HAP-1 (cell line): ENCODE results near the gene THRB.

Experiments used
- DNase-seq, 2 experiments: peaks; one replicate each; pipeline ENCODE4 v3.0.0-alpha.2; 2016 to 2020; ENCODE audit warnings: low spot score in 2 of 2
- H3K27me3 ChIP-seq: fragments of 250-450 bp; sonication (Bioruptor Pico); 2 replicates; pipeline ENCODE4 v1.5.1; 2020; ENCODE audit warnings: low read depth, mild to moderate bottlenecking, moderate library complexity
- H3K36me3 ChIP-seq: fragments of 250-450 bp; sonication (Bioruptor Pico); replicated peaks from 2 replicates; pipeline ENCODE4 v1.5.1; 2020; ENCODE audit warnings: mild to moderate bottlenecking
- H3K4me1 ChIP-seq: fragments of 250-450 bp; sonication (Bioruptor Pico); 2 replicates; pipeline ENCODE4 v1.5.1; 2020; ENCODE audit warnings: mild to moderate bottlenecking
- H3K4me3 ChIP-seq: fragments of 250-450 bp; sonication (Bioruptor Pico); 2 replicates; pipeline ENCODE4 v1.5.1; 2020; ENCODE audit warnings: mild to moderate bottlenecking, moderate library complexity
- H3K9me3 ChIP-seq: fragments of 250-450 bp; sonication (Bioruptor Pico); 2 replicates; pipeline ENCODE4 v1.5.1; 2020; ENCODE audit warnings: mild to moderate bottlenecking, moderate library complexity
- in situ Hi-C: fragments of 300-500 bp; cut with MboI; formaldehyde crosslinking; loops from 3 replicates; pipeline ENCODE4 v1.14.3; 2020; ENCODE audit warnings: low sequenced_read_pairs, inconsistent platforms, mixed read lengths

Gene THRB

GRCh38 chr3:24198728-24199127, 295.9 kb downstream of the THRB start:
- H3K27me3 ChIP-seq, result no peaks in the 10 kb centered on the region
- in situ Hi-C loops, result no loop called here

GRCh38 chr3:24197809-24198208, 296.8 kb downstream of the THRB start:
- no peaks in the 10 kb centered on the region for H3K36me3 ChIP-seq
- H3K9me3 ChIP-seq, result no peaks in the 10 kb centered on the region
- H3K4me1 ChIP-seq, result no peaks in the 10 kb centered on the region
- H3K27me3 ChIP-seq, result no peaks in the 10 kb centered on the region
- in situ Hi-C loops, result no loop called here
- DNase-seq, result no peak
- no peak overlapping the region for H3K4me3 ChIP-seq

More at GRCh38 chr3:24198728-24199127, 295.9 kb downstream of the THRB start:
- H3K9me3 ChIP-seq, result no peaks in the 10 kb centered on the region
- no peaks in the 10 kb centered on the region for H3K4me1 ChIP-seq
- no peaks in the 10 kb centered on the region for H3K36me3 ChIP-seq
- DNase-seq, result no peak
- H3K4me3 ChIP-seq, result no peak overlapping the region

GRCh38 chr3:24196526-24196925, 298.1 kb downstream of the THRB start:
- Histone ChIP-seq H3K4me3 (no peak overlapping the region), H3K27me3 (no peaks in the 10 kb centered on the region), H3K4me1 (no peaks in the 10 kb centered on the region), H3K36me3 (no peaks in the 10 kb centered on the region), H3K9me3 (no peaks in the 10 kb centered on the region)
- DNase-seq, result no peak
- in situ Hi-C loops, result no loop called here

- Histone ChIP-seq H3K27me3 (no peaks in the 10 kb centered on the region), H3K9me3 (no peaks in the 10 kb centered on the region), H3K36me3 (no peaks in the 10 kb centered on the region), H3K4me3 (no peak overlapping the region), H3K4me1 (no peaks in the 10 kb centered on the region)
- no peak for DNase-seq
- in situ Hi-C loops, result no loop called here
Measured at GRCh38 chr3:24195504-24196230, 299.0 kb downstream of the THRB start.

GRCh38 chr3:24192469-24193056, 302.1 kb downstream of the THRB start:
- in situ Hi-C loops, result no loop called here
- Histone ChIP-seq H3K9me3 (no peaks in the 10 kb centered on the region), H3K4me3 (no peak overlapping the region), H3K4me1 (no peaks in the 10 kb centered on the region), H3K27me3 (no peaks in the 10 kb centered on the region), H3K36me3 (no peaks in the 10 kb centered on the region)
- DNase-seq, result no peak

GRCh38 chr3:24191801-24192403, 302.7 kb downstream of the THRB start:
- Histone ChIP-seq H3K4me1 (no peaks in the 10 kb centered on the region), H3K27me3 (no peaks in the 10 kb centered on the region), H3K36me3 (no peaks in the 10 kb centered on the region), H3K4me3 (no peak overlapping the region), H3K9me3 (no peaks in the 10 kb centered on the region)
- in situ Hi-C loops, result no loop called here
- DNase-seq, result no peak

GRCh38 chr3:24190256-24190655, 304.4 kb downstream of the THRB start:
- Histone ChIP-seq H3K9me3 (no peaks in the 10 kb centered on the region), H3K4me1 (no peaks in the 10 kb centered on the region), H3K4me3 (no peak overlapping the region), H3K36me3 (no peaks in the 10 kb centered on the region), H3K27me3 (no peaks in the 10 kb centered on the region)
- in situ Hi-C loops, result no loop called here
- no peak for DNase-seq

GRCh38 chr3:24185738-24186384, 308.8 kb downstream of the THRB start:
- Histone ChIP-seq H3K27me3 (no peaks in the 10 kb centered on the region), H3K4me1 (no peaks in the 10 kb centered on the region), H3K36me3 (no peaks in the 10 kb centered on the region), H3K9me3 (no peaks in the 10 kb centered on the region), H3K4me3 (no peak overlapping the region)
- in situ Hi-C loops, result loop anchor here (10.0 kb wide), 1 partner anchor 499 kb away; no protein-coding TSS in a partner anchor
- DNase-seq, result peak; percentile 63 to 68

- H3K36me3 ChIP-seq, result no peaks in the 10 kb centered on the region
- H3K4me3 ChIP-seq, result no peak overlapping the region
- no peaks in the 10 kb centered on the region for H3K9me3 ChIP-seq
- no peak for DNase-seq
- in situ Hi-C loops, result loop anchor here (10.0 kb wide), 1 partner anchor 500 kb away; no protein-coding TSS in a partner anchor
- H3K4me1 ChIP-seq, result no peaks in the 10 kb centered on the region
- no peaks in the 10 kb centered on the region for H3K27me3 ChIP-seq
Measured at GRCh38 chr3:24184528-24185176, 310.0 kb downstream of the THRB start.

GRCh38 chr3:24182756-24183155, 311.9 kb downstream of the THRB start:
- H3K36me3 ChIP-seq, result no peaks in the 10 kb centered on the region
- in situ Hi-C loops, result loop anchor here (10.0 kb wide), 1 partner anchor 502 kb away; no protein-coding TSS in a partner anchor
- H3K9me3 ChIP-seq, result no peaks in the 10 kb centered on the region
- H3K27me3 ChIP-seq, result no peaks in the 10 kb centered on the region
- no peak overlapping the region for H3K4me3 ChIP-seq
- no peak for DNase-seq
- no peaks in the 10 kb centered on the region for H3K4me1 ChIP-seq

GRCh38 chr3:24181256-24181655, 313.4 kb downstream of the THRB start:
- no peak for DNase-seq
- Histone ChIP-seq H3K27me3 (no peaks in the 10 kb centered on the region), H3K9me3 (no peaks in the 10 kb centered on the region), H3K36me3 (no peaks in the 10 kb centered on the region), H3K4me1 (no peaks in the 10 kb centered on the region), H3K4me3 (no peak overlapping the region)
- in situ Hi-C loops, result loop anchor here (10.0 kb wide), 1 partner anchor 504 kb away; no protein-coding TSS in a partner anchor

GRCh38 chr3:24180616-24181015, 314.0 kb downstream of the THRB start:
- no peak for DNase-seq
- H3K27me3 ChIP-seq, result no peaks in the 10 kb centered on the region
- in situ Hi-C loops, result loop anchor here (10.0 kb wide), 1 partner anchor 504 kb away; no protein-coding TSS in a partner anchor
- no peaks in the 10 kb centered on the region for H3K36me3 ChIP-seq
- H3K9me3 ChIP-seq, result no peaks in the 10 kb centered on the region
- no peak overlapping the region for H3K4me3 ChIP-seq
- H3K4me1 ChIP-seq, result no peaks in the 10 kb centered on the region

- no peaks in the 10 kb centered on the region for H3K36me3 ChIP-seq
- no peak for DNase-seq
- no peaks in the 10 kb centered on the region for H3K27me3 ChIP-seq
- H3K4me1 ChIP-seq, result peaks cover 8% of the 10 kb centered on the region
- in situ Hi-C loops, result no loop called here
- H3K4me3 ChIP-seq, result no peak overlapping the region
- no peaks in the 10 kb centered on the region for H3K9me3 ChIP-seq
Measured at GRCh38 chr3:24177201-24177600, 317.4 kb downstream of the THRB start.
